Colonic mucosa (tissue), 4 donors: ENCODE data around the gene ITCH. TPM values are rescaled to one million over a fixed set of nuclear protein-coding genes. Genes with fewer than 3 reads are reported as not detected.
"Not testable (repeated sequence)": the region's sequence is repeated elsewhere in the genome, so short reads cannot be mapped to it uniquely, and the experiment has no call there.

ENCODE experiments used
- DNase-seq: peaks from one replicate; pipeline ENCODE4 v3.0.0-alpha.2; 2020
- H3K27ac ChIP-seq: fragments of 200-600 bp; one replicate; pipeline ENCODE4 v1.8.0; 2021
- H3K27me3 ChIP-seq: fragments of 200-600 bp; one replicate; pipeline ENCODE4 v1.8.0; 2021
- H3K36me3 ChIP-seq: fragments of 200-600 bp; one replicate; pipeline ENCODE4 v1.8.0; 2021
- H3K4me1 ChIP-seq: fragments of 200-600 bp; one replicate; pipeline ENCODE4 v1.8.0; 2021; ENCODE audit warnings: mild to moderate bottlenecking
- H3K4me3 ChIP-seq: fragments of 200-600 bp; one replicate; pipeline ENCODE4 v1.8.0; 2021
- H3K9ac ChIP-seq, 2 donors: one replicate each; pipeline ENCODE4 v1.7.0; 2013; ENCODE audit warnings: control low read depth in 2 of 2, low read depth in 2 of 2, low read length in 2 of 2
- H3K9me3 ChIP-seq: fragments of 200-600 bp; one replicate; pipeline ENCODE4 v1.8.0; 2021
- intact Hi-C: fragments of 100-400 bp; cut with DNase I; formaldehyde crosslinking; loops from one replicate; pipeline ENCODE4 v1.14.1; 2022
- total RNA-seq, 2 donors: library from RNA; stranded (reverse); fragmentation: NEBNext Ultra II Directional in 1 of 2; extraction: Animal tissue kit (Norgen Biotek cat#: 25700) in 1 of 2; gene quantifications; one replicate each; pipeline ENCODE4 v1.2.1, GENCODE V29; 2021
- TF ChIP-seq, protein P1 (sequence below): fragments of 200-600 bp; IDR thresholded peaks from one replicate; pipeline ENCODE4 v1.8.0; 2022; ENCODE audit warnings: antibody characterized with exemption, mild to moderate bottlenecking
- donor health status: healthy.
- donor health status: DM: no; HTN: no; CAD: no.
- donor health status: DM: no; HTN: no; CAD: no.

The ITCH gene
- total RNA-seq, 2 donors from 2014 or later = 50.0 to 71.4 TPM

GRCh38 chr20:34491226-34491931, 128.3 kb downstream of the ITCH start:
- Histone ChIP-seq H3K36me3 (peaks cover 17% of the 10 kb centered on the region), H3K4me3 (no peak overlapping the region), H3K4me1 (no peaks in the 10 kb centered on the region), H3K9me3 (no peaks in the 10 kb centered on the region), H3K27ac (no peak overlapping the region), H3K9ac (no peak overlapping the region), H3K27me3 (no peaks in the 10 kb centered on the region)
- DNase-seq = no peak
- intact Hi-C loops = no loop called here
- TF ChIP-seq, protein P1, sequence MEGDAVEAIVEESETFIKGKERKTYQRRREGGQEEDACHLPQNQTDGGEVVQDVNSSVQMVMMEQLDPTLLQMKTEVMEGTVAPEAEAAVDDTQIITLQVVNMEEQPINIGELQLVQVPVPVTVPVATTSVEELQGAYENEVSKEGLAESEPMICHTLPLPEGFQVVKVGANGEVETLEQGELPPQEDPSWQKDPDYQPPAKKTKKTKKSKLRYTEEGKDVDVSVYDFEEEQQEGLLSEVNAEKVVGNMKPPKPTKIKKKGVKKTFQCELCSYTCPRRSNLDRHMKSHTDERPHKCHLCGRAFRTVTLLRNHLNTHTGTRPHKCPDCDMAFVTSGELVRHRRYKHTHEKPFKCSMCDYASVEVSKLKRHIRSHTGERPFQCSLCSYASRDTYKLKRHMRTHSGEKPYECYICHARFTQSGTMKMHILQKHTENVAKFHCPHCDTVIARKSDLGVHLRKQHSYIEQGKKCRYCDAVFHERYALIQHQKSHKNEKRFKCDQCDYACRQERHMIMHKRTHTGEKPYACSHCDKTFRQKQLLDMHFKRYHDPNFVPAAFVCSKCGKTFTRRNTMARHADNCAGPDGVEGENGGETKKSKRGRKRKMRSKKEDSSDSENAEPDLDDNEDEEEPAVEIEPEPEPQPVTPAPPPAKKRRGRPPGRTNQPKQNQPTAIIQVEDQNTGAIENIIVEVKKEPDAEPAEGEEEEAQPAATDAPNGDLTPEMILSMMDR = no peak

DNA sequence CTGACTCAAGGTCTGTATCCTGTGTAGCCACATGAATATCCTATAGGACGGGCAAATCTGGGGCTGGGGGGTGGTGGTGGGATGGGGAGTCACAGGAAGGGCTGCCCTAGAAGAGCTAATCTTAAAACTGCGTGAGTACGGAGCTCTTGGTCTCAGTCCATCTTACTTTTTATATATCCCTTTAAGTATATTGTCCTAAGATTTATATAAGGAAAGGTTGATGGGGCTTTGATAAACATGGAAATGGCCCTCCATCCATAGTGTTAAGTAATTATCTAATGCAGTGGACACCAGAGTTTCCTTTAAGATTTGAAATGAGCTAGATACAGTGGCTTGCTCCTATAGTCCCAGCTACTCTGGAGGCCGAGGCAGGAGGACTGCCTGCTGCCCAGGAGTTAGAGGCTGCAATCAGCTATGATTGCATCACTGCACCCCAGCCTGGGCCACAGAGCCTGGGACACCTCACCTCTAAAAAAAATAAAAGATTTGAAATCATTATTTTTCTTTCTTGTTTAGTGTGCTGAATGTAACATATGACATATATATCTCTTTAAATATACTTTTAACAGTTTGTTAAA, 128.9 kb downstream of the ITCH start:
- H3K4me1 ChIP-seq = no peaks in the 10 kb centered on the region
- no peaks in the 10 kb centered on the region for H3K27me3 ChIP-seq
- no peaks in the 10 kb centered on the region for H3K9me3 ChIP-seq
- TF ChIP-seq, protein P1 = no peak
- H3K4me3 ChIP-seq = no peak overlapping the region
- no peak for DNase-seq
- peaks cover 17% of the 10 kb centered on the region for H3K36me3 ChIP-seq
- no peak overlapping the region for H3K27ac ChIP-seq
- H3K9ac ChIP-seq = no peak overlapping the region
- intact Hi-C loops = no loop called here

DNA sequence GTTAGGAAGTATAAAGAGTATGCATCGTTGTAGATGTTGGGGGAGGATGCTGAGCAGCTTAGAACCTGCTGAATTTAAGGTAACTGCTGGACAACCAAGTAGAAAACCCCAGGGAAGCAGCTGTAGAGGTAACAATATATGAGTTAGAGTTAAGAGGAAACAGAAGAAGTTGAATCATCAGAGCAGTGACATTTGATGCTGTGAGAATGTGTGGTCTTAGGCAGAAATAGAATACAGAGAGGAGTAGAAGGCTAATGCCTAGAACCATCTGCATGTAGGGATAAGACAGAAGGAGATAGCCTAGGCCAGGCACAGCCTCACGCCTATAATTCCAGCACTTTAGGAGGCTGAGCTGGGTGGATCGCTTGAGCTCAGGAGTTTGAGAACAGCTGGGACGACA, 130.6 kb downstream of the ITCH start:
- H3K4me3 ChIP-seq = no peak overlapping the region
- H3K4me1 ChIP-seq = no peaks in the 10 kb centered on the region
- no peak overlapping the region for H3K27ac ChIP-seq
- TF ChIP-seq, protein P1 = no peak
- intact Hi-C loops = no loop called here
- H3K36me3 ChIP-seq = peaks cover 8% of the 10 kb centered on the region
- H3K9ac ChIP-seq = no peak overlapping the region
- no peak for DNase-seq
- no peaks in the 10 kb centered on the region for H3K27me3 ChIP-seq
- H3K9me3 ChIP-seq = no peaks in the 10 kb centered on the region

DNA sequence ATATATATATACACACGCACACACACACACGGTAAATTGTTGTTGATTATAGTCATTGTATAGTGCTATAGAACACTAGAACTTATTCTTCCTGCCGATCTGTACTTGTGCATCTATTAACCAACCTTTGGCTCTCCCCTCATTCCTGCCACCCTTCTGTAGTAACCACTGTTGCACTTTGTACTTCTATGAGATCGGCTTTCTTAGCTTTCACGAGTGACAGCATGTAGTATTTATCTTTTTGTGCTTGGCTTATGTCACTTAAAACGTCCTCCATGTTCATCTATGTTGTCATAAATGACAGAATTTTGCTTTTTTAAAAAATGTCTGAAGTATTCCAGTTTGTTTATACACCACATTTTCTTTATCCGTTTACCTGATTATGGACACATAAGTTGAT, 132.2 kb downstream of the ITCH start:
- DNase-seq = no peak
- Histone ChIP-seq H3K9ac (no peak overlapping the region), H3K27ac (no peak overlapping the region), H3K36me3 (no peaks in the 10 kb centered on the region), H3K9me3 (no peaks in the 10 kb centered on the region), H3K4me1 (no peaks in the 10 kb centered on the region), H3K27me3 (no peaks in the 10 kb centered on the region), H3K4me3 (no peak overlapping the region)
- TF ChIP-seq, protein P1 = no peak
- intact Hi-C loops = no loop called here

GRCh38 chr20:34495916-34496315, 132.8 kb downstream of the ITCH start:
- H3K4me3 ChIP-seq = no peak overlapping the region
- no peak for DNase-seq
- no peaks in the 10 kb centered on the region for H3K27me3 ChIP-seq
- TF ChIP-seq, protein P1 = no peak
- no peaks in the 10 kb centered on the region for H3K4me1 ChIP-seq
- intact Hi-C loops = no loop called here
- no peaks in the 10 kb centered on the region for H3K9me3 ChIP-seq
- H3K36me3 ChIP-seq = no peaks in the 10 kb centered on the region
- no peak overlapping the region for H3K9ac ChIP-seq
- no peak overlapping the region for H3K27ac ChIP-seq

DNA sequence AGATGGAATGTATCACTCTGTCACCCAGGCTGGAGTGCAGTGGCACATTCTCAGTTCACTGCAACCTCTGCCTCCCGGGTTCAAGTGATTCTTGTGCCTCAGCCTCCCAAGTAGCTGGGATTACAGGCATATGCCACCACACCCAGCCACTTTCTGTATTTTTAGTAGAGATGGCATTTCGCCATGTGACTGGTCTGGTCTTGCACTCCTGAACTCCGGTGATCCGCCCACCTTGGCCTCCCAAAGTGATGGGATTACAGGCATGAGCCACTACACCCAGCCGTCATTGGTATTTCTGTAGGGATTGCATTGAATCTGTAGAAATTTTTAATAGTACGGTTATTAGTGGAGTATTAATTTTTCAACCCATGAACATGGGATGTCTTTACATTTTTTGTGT, 134.5 kb downstream of the ITCH start:
- H3K4me1 ChIP-seq, H3K9ac ChIP-seq: not testable (repeated sequence)

More for the DNA sequence above, 134.5 kb downstream of the ITCH start:
- H3K9me3 ChIP-seq, H3K36me3 ChIP-seq, H3K27me3 ChIP-seq, H3K4me3 ChIP-seq, H3K27ac ChIP-seq, DNase-seq, intact Hi-C loops: not testable (repeated sequence)
